SU-DHL-6 (cell line): ENCODE measurements around the gene LHPP.

Experiments used
- H2AFZ ChIP-seq: fragments of 200-600 bp; sonication (generic); 2 replicates; pipeline ENCODE4 v1.6.1; 2014; ENCODE audit warnings: low read depth, mild to moderate bottlenecking, moderate library complexity, mixed read lengths, antibody characterized with exemption, low read length; ENCODE audit not compliant: severe bottlenecking
- H3F3A ChIP-seq: fragments of 200-600 bp; shearing (Covaris generic); 2 replicates; pipeline ENCODE4 v1.6.0; 2016; ENCODE audit warnings: antibody characterized with exemption, mild to moderate bottlenecking; ENCODE audit not compliant: insufficient read depth
- H3K27ac ChIP-seq: fragments of 200-600 bp; sonication (generic); 2 replicates; pipeline ENCODE4 v1.5.1; 2016; ENCODE audit warnings: low read depth, mild to moderate bottlenecking, low read length, moderate library complexity, mixed read lengths
- H3K27me3 ChIP-seq: fragments of 200-600 bp; sonication (generic), shearing (Covaris generic); 2 replicates; pipeline ENCODE4 v1.6.0; 2014; ENCODE audit warnings: mild to moderate bottlenecking, low read length
- H3K36me3 ChIP-seq: fragments of 200-600 bp; sonication (generic); 2 replicates; pipeline ENCODE4 v1.6.1; 2014; ENCODE audit warnings: mild to moderate bottlenecking, low read length, mixed read lengths
- H3K4me2 ChIP-seq: fragments of 300-600, 200-600 bp; shearing (Covaris generic), sonication (generic); 2 replicates; pipeline ENCODE4 v1.6.0; 2014; ENCODE audit warnings: low read length, low read depth, mild to moderate bottlenecking; ENCODE audit not compliant: poor library complexity, severe bottlenecking
- H3K4me3 ChIP-seq: fragments of 200-600 bp; sonication (generic); 2 replicates; pipeline ENCODE4 v1.5.1; 2014; ENCODE audit warnings: antibody characterized with exemption, low read length, mild to moderate bottlenecking, mixed read lengths; ENCODE audit not compliant: insufficient read depth, poor library complexity, severe bottlenecking
- H3K79me2 ChIP-seq: fragments of 200-600 bp; sonication (generic); 2 replicates; pipeline ENCODE4 v1.6.1; 2014; ENCODE audit warnings: mild to moderate bottlenecking, low read length, moderate library complexity; ENCODE audit not compliant: insufficient read depth
- H3K9ac ChIP-seq: fragments of 200-600 bp; sonication (generic); 2 replicates; pipeline ENCODE4 v1.7.0; 2014; ENCODE audit warnings: mild to moderate bottlenecking, low read length
- H3K9me2 ChIP-seq: fragments of 200-600 bp; sonication (generic); replicated peaks from 2 replicates; pipeline ENCODE4 v1.6.1; 2014; ENCODE audit warnings: low read length; ENCODE audit not compliant: insufficient read depth
- H3K9me3 ChIP-seq: fragments of 200-600 bp; sonication (generic); 2 replicates; pipeline ENCODE4 v1.6.1; 2014; ENCODE audit warnings: low read length, mixed read lengths; ENCODE audit not compliant: insufficient read depth
- H4K20me1 ChIP-seq: fragments of 200-600 bp; sonication (generic); 2 replicates; pipeline ENCODE4 v1.6.1; 2014; ENCODE audit warnings: low read depth, mild to moderate bottlenecking, antibody characterized with exemption, low read length, moderate library complexity, mixed read lengths
- CTCF ChIP-seq: fragments of 200-600 bp; sonication (generic); IDR thresholded peaks from one replicate; pipeline ENCODE4 v1.5.1; 2017; ENCODE audit warnings: antibody characterized with exemption, mild to moderate bottlenecking, low read length, moderate library complexity; ENCODE audit not compliant: insufficient read depth, poor library complexity, severe bottlenecking
- EZH2phosphoT487 ChIP-seq: fragments of 200-600 bp; sonication (generic), shearing (Covaris generic); conservative IDR thresholded peaks from 2 replicates; pipeline ENCODE4 v1.6.1; 2018; ENCODE audit warnings: mild to moderate bottlenecking, antibody characterized with exemption, low read length, moderate library complexity, mixed read lengths

LHPP gene

GRCh38 chr10:124495725-124496124 is 34.1 kb downstream of the LHPP start:
- Histone ChIP-seq H3K9me2 (no peaks in the 10 kb centered on the region), H3K27ac (no peak overlapping the region), H3K4me2 (no peak overlapping the region), H4K20me1 (no peaks in the 10 kb centered on the region), H3K4me3 (no peak overlapping the region), H3K36me3 (0 out of 2 replicates have a peak, but pooled peaks cover 4% of the 10 kb centered on the region), H3K27me3 (no peaks in the 10 kb centered on the region), H3K9me3 (peaks cover under 1% of the 10 kb centered on the region; the same call in 1 of the 2 replicates), H3K9ac (no peak overlapping the region), H2AFZ (no peak overlapping the region), H3K79me2 (no peaks in the 10 kb centered on the region), H3F3A (no peaks in the 10 kb centered on the region)
- TF ChIP-seq CTCF, result no peak
- no peak for TF ChIP-seq EZH2phosphoT487

GRCh38 chr10:124496150-124496549 is 34.5 kb downstream of the LHPP start:
- H3K79me2 ChIP-seq, result no peaks in the 10 kb centered on the region
- no peak overlapping the region for H2AFZ ChIP-seq
- H3F3A ChIP-seq, result no peaks in the 10 kb centered on the region
- no peak overlapping the region for H3K4me2 ChIP-seq
- TF ChIP-seq CTCF (no peak), EZH2phosphoT487 (no peak)
- no peak overlapping the region for H3K9ac ChIP-seq
- no peaks in the 10 kb centered on the region for H4K20me1 ChIP-seq
- H3K9me2 ChIP-seq, result no peaks in the 10 kb centered on the region
- peaks cover 5% of the 10 kb centered on the region; the same call in 1 of the 2 replicates for H3K9me3 ChIP-seq
- no peak overlapping the region for H3K4me3 ChIP-seq
- no peak overlapping the region for H3K27ac ChIP-seq
- H3K27me3 ChIP-seq, result no peaks in the 10 kb centered on the region
- H3K36me3 ChIP-seq, result peaks cover 7% of the 10 kb centered on the region; the same call in 1 of the 2 replicates

GRCh38 chr10:124496620-124497019 is 35.0 kb downstream of the LHPP start:
- no peaks in the 10 kb centered on the region for H3K9me2 ChIP-seq
- H3K9me3 ChIP-seq, result peaks cover 5% of the 10 kb centered on the region; the same call in 1 of the 2 replicates
- no peak overlapping the region for H3K4me3 ChIP-seq
- H3K27me3 ChIP-seq, result no peaks in the 10 kb centered on the region
- H3K9ac ChIP-seq, result no peak overlapping the region
- no peak overlapping the region for H3K27ac ChIP-seq
- TF ChIP-seq EZH2phosphoT487, result no peak
- TF ChIP-seq CTCF, result no peak
- H4K20me1 ChIP-seq, result no peaks in the 10 kb centered on the region
- peaks cover 7% of the 10 kb centered on the region; the same call in 1 of the 2 replicates for H3K36me3 ChIP-seq
- H3F3A ChIP-seq, result no peaks in the 10 kb centered on the region
- no peak overlapping the region for H3K4me2 ChIP-seq
- no peaks in the 10 kb centered on the region for H3K79me2 ChIP-seq
- no peak overlapping the region for H2AFZ ChIP-seq
